H1 (cell line): ENCODE measurements around the gene UBASH3A. TPM values are rescaled to one million over a fixed set of nuclear protein-coding genes. Genes with fewer than 3 reads are reported as not detected.

Experiments
- CTCF ChIA-PET: fragments of 300-600 bp; sonication (Branson Sonifier 250); formaldehyde crosslinking; loops from one replicate; lab custom pipeline; 2021; ENCODE audit not compliant: partially characterized antibody; lab: Charles Lee
- POLR2A ChIA-PET: fragments of 300-600 bp; sonication (Branson Sonifier 250); formaldehyde crosslinking; loops from one replicate; lab custom pipeline; 2021; ENCODE audit warnings: inconsistent platforms; ENCODE audit not compliant: partially characterized antibody; lab: Charles Lee
- DNase-seq, 2 experiments: peaks; one replicate each; pipeline versions ENCODE4 v3.0.0 to v3.0.0-alpha.2; 2010 to 2022; ENCODE audit warnings: low spot score in 2 of 2, low read depth in 1 of 2, mixed read lengths in 1 of 2
- FAIRE-seq: peaks from 2 replicates; lab custom pipeline; 2011; peaks lifted over from hg19 to GRCh38; lab: Jason Lieb, UNC
- H2AFZ ChIP-seq: 2 replicates; pipeline ENCODE4 v1.8.1; 2012; ENCODE audit warnings: low read length, inconsistent platforms
- H2AK5ac ChIP-seq: 2 replicates; pipeline ENCODE4 v1.6.1; 2013; ENCODE audit warnings: low read depth, low read length
- H2BK120ac ChIP-seq: replicated peaks from 2 replicates; pipeline ENCODE3; 2013; ENCODE audit warnings: low read depth, low read length, inconsistent platforms
- H2BK12ac ChIP-seq: 2 replicates; pipeline ENCODE4 v1.6.1; 2013; ENCODE audit warnings: low read depth, low read length
- H2BK15ac ChIP-seq: 2 replicates; pipeline ENCODE4 v1.6.1; 2013; ENCODE audit warnings: low read length
- H2BK20ac ChIP-seq: 2 replicates; pipeline ENCODE4 v1.6.1; 2013; ENCODE audit warnings: low read length
- H2BK5ac ChIP-seq: 2 replicates; pipeline ENCODE4 v1.6.1; 2013; ENCODE audit warnings: low read depth, low read length
- H3K14ac ChIP-seq: 2 replicates; pipeline ENCODE4 v1.6.1; 2013; ENCODE audit warnings: inconsistent platforms; ENCODE audit not compliant: insufficient read length
- H3K18ac ChIP-seq: 2 replicates; pipeline ENCODE4 v1.6.1; 2013; ENCODE audit warnings: low read length; ENCODE audit errors: extremely low read depth
- H3K23ac ChIP-seq: 2 replicates; pipeline ENCODE4 v1.6.1; 2013; ENCODE audit warnings: inconsistent platforms; ENCODE audit not compliant: insufficient read length
- H3K23me2 ChIP-seq: 2 replicates; pipeline ENCODE4 v1.6.1; 2013; ENCODE audit warnings: low read depth, low read length
- H3K27ac ChIP-seq: 2 replicates; pipeline ENCODE4 v1.6.1; 2011; ENCODE audit warnings: low read depth, low read length, inconsistent platforms
- H3K27me3 ChIP-seq, 4 experiments: replicated peaks in 1 of 4; 1 replicate in 1 of 4; 2 replicates in 3 of 4; pipeline versions ENCODE4 v1.6.1 to v1.8.1; 2011 to 2013; ENCODE audit warnings: low read length in 3 of 4, mild to moderate bottlenecking in 3 of 4, inconsistent platforms in 2 of 4, mixed read lengths in 2 of 4, moderate library complexity in 1 of 4; ENCODE audit not compliant: control insufficient read depth in 3 of 4, insufficient read depth in 3 of 4; ENCODE audit errors: extremely low read depth in 1 of 4
- H3K36me3 ChIP-seq, 4 experiments: 2 replicates each; pipeline versions ENCODE4 v1.6.1 to v1.8.1; 2011 to 2013; ENCODE audit warnings: mild to moderate bottlenecking in 4 of 4, low read length in 3 of 4, moderate library complexity in 2 of 4, control low read depth in 1 of 4, inconsistent platforms in 1 of 4; ENCODE audit not compliant: insufficient read depth in 4 of 4, control insufficient read depth in 2 of 4
- H3K4ac ChIP-seq: replicated peaks from 2 replicates; pipeline ENCODE3; 2013; ENCODE audit warnings: low read length, low read depth, mixed read lengths, inconsistent platforms; ENCODE audit not compliant: insufficient read length
- H3K4me1 ChIP-seq, 4 experiments: replicated peaks in 1 of 4; 1 replicate in 1 of 4; 2 replicates in 3 of 4; pipeline versions ENCODE4 v1.6.1 to v1.8.1; 2011 to 2013; ENCODE audit warnings: low read length in 3 of 4, inconsistent platforms in 2 of 4, mixed read lengths in 1 of 4; ENCODE audit not compliant: insufficient read depth in 4 of 4, control insufficient read depth in 3 of 4
- H3K4me2 ChIP-seq, 2 experiments: 2 replicates each; pipeline versions ENCODE4 v1.6.1 to v1.8.1; 2011 to 2013; ENCODE audit warnings: low read depth in 2 of 2, low read length in 2 of 2, control low read depth in 1 of 2, inconsistent platforms in 1 of 2, mild to moderate bottlenecking in 1 of 2; ENCODE audit not compliant: insufficient read depth in 1 of 2
- H3K4me3 ChIP-seq, 4 experiments: fragments of 200-600, 300-600 bp in 1 of 4; sonication (generic), shearing (Covaris generic), sonication (Bioruptor Twin) in 1 of 4; 2 replicates each; pipeline versions ENCODE4 v1.5.1 to v1.8.1; 2011 to 2016; ENCODE audit warnings: low read length in 4 of 4, low read depth in 3 of 4, control low read depth in 2 of 4, inconsistent platforms in 2 of 4, mild to moderate bottlenecking in 2 of 4, mixed read lengths in 1 of 4, moderate library complexity in 1 of 4; ENCODE audit not compliant: insufficient read depth in 2 of 4; ENCODE audit errors: extremely low read depth in 1 of 4
- H3K56ac ChIP-seq: replicated peaks from 2 replicates; pipeline ENCODE3; 2013; ENCODE audit warnings: low read depth, mild to moderate bottlenecking, mixed read lengths, low read length, inconsistent platforms; ENCODE audit not compliant: insufficient read length
- H3K79me1 ChIP-seq: 2 replicates; pipeline ENCODE4 v1.6.1; 2013; ENCODE audit warnings: low read depth, low read length, control low read depth
- H3K79me2 ChIP-seq, 2 experiments: 2 replicates each; pipeline versions ENCODE4 v1.6.1 to v1.8.1; 2012 to 2013; ENCODE audit warnings: low read length in 2 of 2, mild to moderate bottlenecking in 2 of 2, inconsistent platforms in 1 of 2; ENCODE audit not compliant: insufficient read depth in 2 of 2, control insufficient read depth in 1 of 2
- H3K9ac ChIP-seq, 4 experiments: replicated peaks in 1 of 4; 1 replicate in 1 of 4; 2 replicates in 3 of 4; pipeline versions ENCODE4 v1.6.1 to v1.8.1; 2011 to 2013; ENCODE audit warnings: low read depth in 3 of 4, low read length in 3 of 4, control low read depth in 2 of 4, mild to moderate bottlenecking in 2 of 4, moderate library complexity in 2 of 4, inconsistent platforms in 1 of 4; ENCODE audit errors: extremely low read depth in 1 of 4
- H3K9me3 ChIP-seq, 2 experiments: 2 replicates each; pipeline versions ENCODE4 v1.6.1 to v1.8.1; 2012 to 2013; ENCODE audit warnings: mild to moderate bottlenecking in 2 of 2, moderate library complexity in 2 of 2, control low read depth in 1 of 2, inconsistent platforms in 1 of 2, low read depth in 1 of 2, low read length in 1 of 2, mixed read lengths in 1 of 2; ENCODE audit not compliant: insufficient read depth in 2 of 2
- H4K20me1 ChIP-seq, 2 experiments: replicated peaks in 1 of 2; 2 replicates each; pipeline versions ENCODE3 to v1.8.1; 2011 to 2013; ENCODE audit warnings: inconsistent platforms in 2 of 2, low read length in 2 of 2, mild to moderate bottlenecking in 1 of 2; ENCODE audit not compliant: insufficient read depth in 2 of 2, control insufficient read depth in 1 of 2
- H4K5ac ChIP-seq: 2 replicates; pipeline ENCODE4 v1.6.1; 2013; ENCODE audit warnings: low read length, low read depth, mixed read lengths, inconsistent platforms; ENCODE audit not compliant: insufficient read length
- H4K8ac ChIP-seq: 2 replicates; pipeline ENCODE4 v1.8.0; 2013; ENCODE audit warnings: mild to moderate bottlenecking, moderate library complexity, low read length, inconsistent platforms; ENCODE audit not compliant: insufficient read depth; ENCODE audit errors: extremely low read depth
- H4K91ac ChIP-seq: replicated peaks from 2 replicates; pipeline ENCODE3; 2013; ENCODE audit warnings: low read length, mixed read lengths, inconsistent platforms; ENCODE audit not compliant: insufficient read length
- ASH2L ChIP-seq: fragments of 200-600, 300-600 bp; sonication (generic); IDR thresholded peaks from one replicate; pipeline ENCODE4 v1.7.1; 2017; ENCODE audit warnings: low read length
- CEBPB ChIP-seq: IDR thresholded peaks from 2 replicates; pipeline ENCODE4 v1.6.1; 2012; ENCODE audit warnings: low read depth, low read length
- CHD2 ChIP-seq: IDR thresholded peaks from 2 replicates; pipeline ENCODE4 v1.6.1; 2012; ENCODE audit warnings: low read length, improper control_type of control experiment
- CTBP2 ChIP-seq: IDR thresholded peaks from 2 replicates; pipeline ENCODE4 v1.7.0; 2011; ENCODE audit warnings: borderline replicate concordance, mild to moderate bottlenecking, moderate library complexity, mixed read lengths, low read length; ENCODE audit not compliant: insufficient read depth, insufficient read length
- FOSL1 ChIP-seq: IDR thresholded peaks from 2 replicates; pipeline ENCODE4 v1.6.1; 2011; ENCODE audit warnings: mild to moderate bottlenecking, low read depth, low read length, moderate library complexity; ENCODE audit not compliant: insufficient read depth
- HDAC6 ChIP-seq: IDR thresholded peaks from one replicate; pipeline ENCODE4 v1.7.1; 2012; ENCODE audit warnings: low read depth, mild to moderate bottlenecking, inconsistent platforms, low read length, moderate library complexity
- JUND ChIP-seq: IDR thresholded peaks from 2 replicates; pipeline ENCODE4 v1.6.1; 2011; ENCODE audit warnings: mild to moderate bottlenecking, improper control_type of control experiment, low read length
- POLR2AphosphoS5 ChIP-seq: IDR thresholded peaks from 2 replicates; pipeline ENCODE4 v1.6.1; 2011; ENCODE audit warnings: low read depth, low read length
- SAP30 ChIP-seq: fragments of 300-600 bp; sonication (generic); IDR thresholded peaks from 2 replicates; pipeline ENCODE4 v1.7.1; 2012; ENCODE audit warnings: low read length, moderate library complexity, mild to moderate bottlenecking, inconsistent platforms; ENCODE audit not compliant: insufficient read depth, insufficient replicate concordance
- SP2 ChIP-seq: IDR thresholded peaks from 2 replicates; pipeline ENCODE4 v1.6.1; 2012; ENCODE audit warnings: mild to moderate bottlenecking, low read length, inconsistent platforms
- TAF1 ChIP-seq: IDR thresholded peaks from 2 replicates; pipeline ENCODE4 v1.6.1; 2011; ENCODE audit warnings: mild to moderate bottlenecking, low read depth, low read length
- TCF12 ChIP-seq: IDR thresholded peaks from 2 replicates; pipeline ENCODE4 v1.6.1; 2011; ENCODE audit warnings: low read depth, mild to moderate bottlenecking, low read length
- TEAD4 ChIP-seq: IDR thresholded peaks from 2 replicates; pipeline ENCODE4 v1.6.1; 2012; ENCODE audit warnings: low read depth, low read length, inconsistent platforms, mixed read lengths
- ZNF274 ChIP-seq: IDR thresholded peaks from 2 replicates; pipeline ENCODE4 v1.7.0; 2012; ENCODE audit warnings: low read length, borderline replicate concordance; ENCODE audit errors: extremely low read depth
- WGBS, 2 experiments: shearing (Covaris generic) in 1 of 2; methylation state at CpG; one replicate each; pipeline versions ENCODE4 v1.1.6 to v1.1.7; 2013 to 2015; ENCODE audit warnings: low lambda C conversion rate in 2 of 2, mixed read lengths in 2 of 2, inconsistent platforms in 1 of 2, low coverage in 1 of 2, missing lambda C conversion rate in 1 of 2; ENCODE audit not compliant: insufficient replicate concordance in 2 of 2, insufficient coverage in 1 of 2, insufficient read length in 1 of 2; ENCODE audit errors: extremely low coverage in 1 of 2, missing lambda C conversion rate in 1 of 2; 5-methylcytosine and 5-hydroxymethylcytosine counted together
- polyA plus RNA-seq, 7 experiments: library from polyadenylated mRNA; depleted of rRNA in 3 of 7; stranded (reverse) in 5 of 7; unstranded in 2 of 7; fragments of >200 nt in 5 of 7; fragments of 200-250 nt in 2 of 7; gene quantifications; 1 replicate in 5 of 7; 2 replicates in 1 of 7; 4 replicates in 1 of 7; pipeline versions ENCODE4 v1.2.1 to v1.2.3, GENCODE V29; 2011 to 2013; ENCODE audit warnings: missing spikeins in 2 of 7, mixed read lengths in 2 of 7
- total RNA-seq: library from RNA; stranded (reverse); fragmentation: NEBNext Ultra II Directional; extraction: Animal tissue kit (Norgen Biotek cat#: 25700); gene quantifications from 2 replicates; pipeline ENCODE4 v1.2.1, GENCODE V29; 2021
- TF ChIP-seq, protein P1 (sequence below): IDR thresholded peaks from 2 replicates; pipeline ENCODE4 v1.6.1; 2011; ENCODE audit warnings: low read depth, mild to moderate bottlenecking, low read length; ENCODE audit not compliant: insufficient read depth

UBASH3A gene
- total and polyA plus RNA-seq, 2 of the 8 experiments (the other 6 are each of a cell fraction or from before 2014, with no cell fraction given), result not detected

DNA sequence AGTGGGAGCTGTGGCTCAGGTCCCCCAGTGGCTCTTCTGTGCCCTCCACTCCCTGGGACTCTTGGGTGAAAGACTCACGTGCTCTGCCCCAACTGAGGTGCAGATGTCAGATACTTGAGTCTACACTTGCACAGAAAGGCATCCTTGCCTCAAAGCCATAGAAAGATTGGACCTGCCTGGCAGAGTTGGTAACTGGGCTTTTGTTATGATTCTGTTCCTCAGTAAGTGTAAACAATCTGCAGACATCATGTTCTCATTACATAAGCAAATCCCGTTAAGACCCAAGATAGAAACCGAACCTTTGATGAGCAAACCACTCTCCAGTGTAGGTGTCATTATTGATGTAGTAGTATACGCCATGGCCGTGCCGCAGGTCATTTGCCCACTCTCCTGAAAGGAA, 82.4 kb downstream of the UBASH3A start:
- Histone ChIP-seq H3K14ac (no peak overlapping the region), H3K23ac (no peak overlapping the region), H3K36me3 (no peaks in the 10 kb centered on the region), H3K27me3 (no peaks in the 10 kb centered on the region; a peak in 1 of 7 replicates), H3K9ac (no peak overlapping the region), H2AK5ac (no peak overlapping the region), H2AFZ (no peak overlapping the region), H4K5ac (no peak overlapping the region), H2BK120ac (no peak overlapping the region), H3K23me2 (peaks cover 3% of the 10 kb centered on the region; the same call in 1 of the 2 replicates), H3K4me1 (no peaks in the 10 kb centered on the region), H3K4me2 (no peak overlapping the region), H3K79me2 (no peaks in the 10 kb centered on the region), H3K4ac (no peak overlapping the region), H3K56ac (no peak overlapping the region), H2BK5ac (no peak overlapping the region), H4K8ac (no peak overlapping the region), H3K9me3 (no peaks in the 10 kb centered on the region), H3K27ac (no peak overlapping the region), H4K91ac (no peak overlapping the region), H3K18ac (no peak overlapping the region), H3K79me1 (no peaks in the 10 kb centered on the region), H2BK20ac (no peak overlapping the region), H4K20me1 (no peaks in the 10 kb centered on the region), H2BK12ac (no peak overlapping the region), H3K4me3 (no peak overlapping the region), H2BK15ac (no peak overlapping the region)
- DNase-seq, result no peak
- POLR2A ChIA-PET, result interaction anchor here (1.0 kb wide), 1 partner anchor 28 kb away, joined by 3 read pairs; the partner anchor contains the start of gene SLC37A1
- WGBS, 2 experiments, result 91% methylated on average over 6 of the region's 6 CpGs; no CpG with 5 or more reads in 1 of the 2 experiments
- no peak for FAIRE-seq
- CTCF ChIA-PET, result interaction anchor here (0.8 to 1.1 kb wide), 2 partner anchors 10 to 63 kb away, joined by 3 to 4 read pairs; partner anchors contain the start of gene RSPH1
- TF ChIP-seq POLR2AphosphoS5, result no peak
- no peak for TF ChIP-seq CTBP2
- TF ChIP-seq HDAC6, result no peak
- TF ChIP-seq TAF1, result no peak
- TF ChIP-seq FOSL1, result no peak
- TF ChIP-seq JUND, result no peak
- no peak for TF ChIP-seq TEAD4
- no peak for TF ChIP-seq CEBPB
- TF ChIP-seq CHD2, result no peak
- no peak for TF ChIP-seq SP2
- no peak for TF ChIP-seq SAP30
- TF ChIP-seq ZNF274, result no peak
- TF ChIP-seq, protein P1, sequence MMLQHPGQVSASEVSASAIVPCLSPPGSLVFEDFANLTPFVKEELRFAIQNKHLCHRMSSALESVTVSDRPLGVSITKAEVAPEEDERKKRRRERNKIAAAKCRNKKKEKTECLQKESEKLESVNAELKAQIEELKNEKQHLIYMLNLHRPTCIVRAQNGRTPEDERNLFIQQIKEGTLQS, result no peak
- TF ChIP-seq TCF12, result no peak
- no peak for TF ChIP-seq ASH2L
